Smooth muscle cell (in vitro differentiated cells): ENCODE data around the gene GNA12. TPM values are rescaled to one million over a fixed set of nuclear protein-coding genes. Genes with fewer than 3 reads are reported as not detected.

Experiments
- DNase-seq: peaks from one replicate; lab custom pipeline; 2025; ENCODE audit not compliant: unreplicated experiment; lab: John Stamatoyannopoulos, UW
- H2AFZ ChIP-seq: fragments of 200-600 bp; sonication (generic); 2 replicates; pipeline ENCODE4 v1.6.0; 2016; ENCODE audit warnings: antibody characterized with exemption, low read depth, mild to moderate bottlenecking
- H3F3A ChIP-seq: fragments of 200-600 bp; sonication (generic); 2 replicates; pipeline ENCODE4 v1.6.0; 2017; ENCODE audit warnings: antibody characterized with exemption, low read depth
- H3K27ac ChIP-seq: fragments of 200-600 bp; sonication (generic); 2 replicates; pipeline ENCODE4 v1.5.1; 2016; ENCODE audit warnings: low read depth, mild to moderate bottlenecking
- H3K27me3 ChIP-seq: fragments of 200-600 bp; sonication (generic); 2 replicates; pipeline ENCODE4 v1.6.1; 2016; ENCODE audit warnings: low read depth, mild to moderate bottlenecking
- H3K36me3 ChIP-seq: fragments of 200-600 bp; sonication (generic); 2 replicates; pipeline ENCODE4 v1.5.1; 2016; ENCODE audit warnings: low read depth
- H3K4me1 ChIP-seq: fragments of 200-600 bp; sonication (generic); 2 replicates; pipeline ENCODE4 v1.5.1; 2016; ENCODE audit warnings: low read depth
- H3K4me2 ChIP-seq: fragments of 200-600 bp; sonication (generic); 2 replicates; pipeline ENCODE4 v1.6.0; 2016; ENCODE audit warnings: mild to moderate bottlenecking
- H3K4me3 ChIP-seq: fragments of 200-600 bp; sonication (generic); 2 replicates; pipeline ENCODE4 v1.5.1; 2016; ENCODE audit warnings: mild to moderate bottlenecking
- H3K79me2 ChIP-seq: fragments of 200-600 bp; sonication (generic); 2 replicates; pipeline ENCODE4 v1.6.0; 2016; ENCODE audit warnings: low read depth, mild to moderate bottlenecking
- H3K9ac ChIP-seq: fragments of 200-600 bp; sonication (generic); 2 replicates; pipeline ENCODE4 v1.6.0; 2016; ENCODE audit warnings: low read depth
- H3K9me3 ChIP-seq: fragments of 200-600 bp; sonication (generic); replicated peaks from 2 replicates; pipeline ENCODE4 v1.5.1; 2016; ENCODE audit warnings: low read depth
- H4K20me1 ChIP-seq: fragments of 200-600 bp; sonication (generic); 2 replicates; pipeline ENCODE4 v1.6.0; 2016; ENCODE audit warnings: low read depth
- CTCF ChIP-seq: fragments of 200-600 bp; sonication (generic); IDR thresholded peaks from 2 replicates; pipeline ENCODE4 v1.5.1; 2017; ENCODE audit warnings: borderline replicate concordance, mild to moderate bottlenecking, antibody characterized with exemption; ENCODE audit not compliant: insufficient read depth, poor library complexity, severe bottlenecking
- WGBS: methylation state at CpG from one replicate; pipeline ENCODE4 v1.1.7; 2016; ENCODE audit warnings: low lambda C conversion rate; 5-methylcytosine and 5-hydroxymethylcytosine counted together
- polyA plus RNA-seq: library from polyadenylated mRNA; unstranded; fragments of >200 nt; fragmentation: Nextera tagmentation; extraction: Ambion mirVana; gene quantifications from 2 replicates; pipeline ENCODE4 v1.2.1, GENCODE V29; 2016
- total RNA-seq: library from RNA; depleted of rRNA; stranded (reverse); fragments of >200 nt; gene quantifications from 2 replicates; pipeline ENCODE4 v1.2.3, GENCODE V29; 2014

The GNA12 gene
- total and polyA plus RNA-seq, 2 experiments from 2014 or later = 20.3 to 34.7 TPM

DNA sequence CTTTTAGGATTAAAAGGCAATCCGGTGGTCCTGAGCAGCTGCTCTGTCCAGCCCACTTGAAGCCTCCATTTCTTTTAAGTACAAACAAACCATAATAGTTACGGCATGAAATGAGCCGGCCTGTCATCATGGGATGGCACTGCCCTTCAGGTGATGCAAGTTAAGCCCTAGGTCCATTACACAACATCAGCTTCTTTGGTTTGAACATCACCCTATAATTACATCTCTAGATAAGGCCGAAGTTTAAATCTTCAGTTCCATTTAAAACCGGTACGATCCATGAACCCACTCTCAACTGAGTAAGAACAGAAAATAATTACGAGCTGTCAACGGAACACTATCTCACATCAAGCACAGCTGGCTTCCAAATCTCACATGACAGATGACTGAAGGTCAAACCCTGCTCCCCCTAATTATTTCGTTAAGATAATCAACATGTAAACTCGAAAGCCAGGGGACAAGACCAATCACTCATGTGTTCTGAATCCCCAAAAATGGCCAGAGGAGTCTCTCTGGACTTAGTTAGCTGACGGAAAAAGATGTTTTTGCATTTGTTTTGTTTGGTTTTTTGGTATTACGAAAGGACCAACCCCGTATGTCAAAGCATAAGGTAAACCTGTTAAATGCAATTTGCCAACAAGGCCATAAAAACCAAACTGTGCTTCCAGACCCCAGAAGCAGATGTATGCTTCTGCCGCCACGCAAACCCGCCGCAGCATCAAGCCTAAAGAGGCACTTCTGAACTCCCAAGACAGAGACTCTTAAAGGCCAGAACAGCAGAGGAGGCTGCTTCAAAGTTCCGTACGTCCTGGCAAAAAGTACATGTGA, 10.8 kb downstream of the GNA12 start:
- Histone ChIP-seq H3K79me2 (peaks cover 98% of the 10 kb centered on the region), H3K27me3 (no peaks in the 10 kb centered on the region), H3K4me1 (peaks cover 8% of the 10 kb centered on the region), H4K20me1 (peaks cover 97% of the 10 kb centered on the region), H3F3A (no peaks in the 10 kb centered on the region), H3K9me3 (no peaks in the 10 kb centered on the region), H3K27ac (no peak overlapping the region), H3K36me3 (peaks cover 4% of the 10 kb centered on the region), H3K9ac (no peak overlapping the region), H3K4me3 (no peak overlapping the region), H3K4me2 (no peak overlapping the region), H2AFZ (no peak overlapping the region)
- DNase-seq = no peak
- TF ChIP-seq CTCF = no peak
- WGBS = 54% methylated on average over 19 of the region's 19 CpGs

- peaks cover 8% of the 10 kb centered on the region for H3K4me1 ChIP-seq
- peaks cover 98% of the 10 kb centered on the region for H3K79me2 ChIP-seq
- H3K9ac ChIP-seq = no peak overlapping the region
- no peak overlapping the region for H3K27ac ChIP-seq
- no peaks in the 10 kb centered on the region for H3K27me3 ChIP-seq
- peaks cover 97% of the 10 kb centered on the region for H4K20me1 ChIP-seq
- no peak overlapping the region for H2AFZ ChIP-seq
- no peak overlapping the region for H3K4me3 ChIP-seq
- no peak overlapping the region for H3K4me2 ChIP-seq
- TF ChIP-seq CTCF = no peak
- WGBS = 95% methylated on average over 12 of the region's 12 CpGs
- no peaks in the 10 kb centered on the region for H3K9me3 ChIP-seq
- no peaks in the 10 kb centered on the region for H3F3A ChIP-seq
- no peak for DNase-seq
- peaks cover 4% of the 10 kb centered on the region for H3K36me3 ChIP-seq
Measured at GRCh38 chr7:2832461-2832860, 11.6 kb downstream of the GNA12 start.

GRCh38 chr7:2830609-2831376, 13.3 kb downstream of the GNA12 start:
- WGBS = 58% methylated on average over 8 of the region's 8 CpGs
- peaks cover 8% of the 10 kb centered on the region for H3K4me1 ChIP-seq
- no peaks in the 10 kb centered on the region for H3K27me3 ChIP-seq
- no peak overlapping the region for H3K9ac ChIP-seq
- peaks cover 97% of the 10 kb centered on the region for H4K20me1 ChIP-seq
- peaks cover 4% of the 10 kb centered on the region for H3K36me3 ChIP-seq
- no peak overlapping the region for H2AFZ ChIP-seq
- no peaks in the 10 kb centered on the region for H3F3A ChIP-seq
- TF ChIP-seq CTCF = no peak
- H3K4me2 ChIP-seq = peak overlapping the region; percentile 11
- no peaks in the 10 kb centered on the region for H3K9me3 ChIP-seq
- no peak overlapping the region for H3K27ac ChIP-seq
- DNase-seq = no peak
- H3K4me3 ChIP-seq = no peak overlapping the region
- peaks cover 98% of the 10 kb centered on the region for H3K79me2 ChIP-seq
